ENCODE data around the gene SAMSN1. TPM values are rescaled to one million over a fixed set of nuclear protein-coding genes. Genes with fewer than 3 reads are reported as not detected.

SAMSN1 gene
- total and polyA plus RNA-seq, 5 donors from 2014 or later, result 44.8 to 112 (median 51.5) TPM

DNA sequence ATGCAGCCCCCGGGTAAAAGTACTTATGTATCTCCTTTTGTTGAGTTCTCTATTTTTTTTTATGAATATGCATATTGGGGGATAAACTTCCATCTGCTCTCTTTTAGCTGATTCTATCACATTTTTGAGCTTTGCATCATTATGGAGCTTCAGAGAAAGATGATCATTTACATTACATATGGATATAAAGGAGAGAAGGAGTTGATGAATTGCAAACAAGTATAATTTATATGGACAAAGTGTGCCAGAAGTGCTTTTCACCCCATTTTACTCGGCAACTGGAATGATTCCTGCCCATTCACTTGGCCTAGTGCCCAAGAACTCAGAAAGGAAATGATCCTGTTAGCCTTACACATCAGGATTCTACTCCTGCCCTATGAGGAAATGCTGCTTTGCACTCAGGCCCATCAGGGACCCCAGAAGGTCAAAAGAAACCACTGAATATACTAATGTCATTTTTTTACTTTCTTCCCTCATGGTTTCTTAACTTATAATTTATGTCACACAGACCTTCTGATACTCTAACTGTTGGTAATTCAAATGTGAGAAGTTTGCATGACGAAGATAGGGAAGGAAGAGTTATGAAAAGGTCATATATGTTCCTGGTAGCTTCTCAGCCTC is 65.6 kb downstream of the SAMSN1 start:
- Mint-ChIP-seq H3K4me3 (no peak overlapping the region), H3K4me1 (peaks cover 7 to 29% (median 21%) of the 10 kb centered on the region in 4 donors), H3K9me3 (peaks cover 0 to 2% (median 0%) of the 10 kb centered on the region in 7 donors), H3K27me3 (no peaks in the 10 kb centered on the region), H3K27ac (no peak overlapping the region), H3K36me3 (peaks cover 10% of the 10 kb centered on the region)
- ATAC-seq (ENCODE audit: low read depth in 2 of 2), result no peak
- DNase-seq, result no peak
- Histone ChIP-seq H3K36me3 (ENCODE audit: control insufficient read depth, insufficient read depth, low read length) (peaks cover 3% of the 10 kb centered on the region), H3K4me1 (ENCODE audit: control insufficient read depth, insufficient read depth, low read length, poor library complexity, severe bottlenecking) (peaks cover 11% of the 10 kb centered on the region), H3K4me3 (ENCODE audit: low read depth, low read length) (no peak overlapping the region), H3K27ac (ENCODE audit: insufficient read depth, low read length, poor library complexity, severe bottlenecking) (no peak overlapping the region), H3K9me3 (ENCODE audit: control insufficient read depth in 2 of 2, low read length in 2 of 2) (no peaks in the 10 kb centered on the region), H3K27me3 (ENCODE audit: control insufficient read depth, insufficient read depth, low read length) (no peaks in the 10 kb centered on the region)

DNA sequence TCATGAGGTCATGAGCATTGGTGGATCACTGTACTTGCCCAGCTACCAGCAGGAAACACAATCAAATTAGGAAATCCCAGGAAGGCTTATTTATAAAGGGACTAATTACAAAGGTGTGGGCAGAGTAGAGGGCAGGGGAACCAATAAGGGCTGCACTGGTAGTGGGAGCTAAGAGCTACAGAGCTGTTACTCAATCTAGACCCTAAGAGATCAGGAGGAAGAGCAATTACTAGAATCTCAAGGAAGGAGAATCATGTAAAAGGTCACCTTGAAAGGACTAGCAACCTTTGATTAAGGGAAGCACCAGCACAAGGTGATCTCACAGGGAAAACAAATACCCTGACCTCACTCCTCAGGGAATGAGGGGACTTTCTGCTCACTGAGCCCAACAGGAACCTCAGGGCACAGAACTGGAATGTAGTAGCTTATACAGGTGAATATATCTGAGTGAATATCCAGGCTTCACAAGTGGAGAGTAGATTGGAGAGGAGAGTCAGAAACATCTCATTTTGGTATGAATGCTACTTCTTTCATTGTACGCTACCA is 66.8 kb downstream of the SAMSN1 start:
- H3K9me3 Mint-ChIP-seq, result peaks cover 0 to 4% (median 0%) of the 10 kb centered on the region in 7 donors
- peak overlapping the region in 2 of 3 donors; percentile 22 to 43 for H3K27ac Mint-ChIP-seq
- Histone ChIP-seq H3K36me3 (ENCODE audit: control insufficient read depth, insufficient read depth, low read length) (peaks cover under 1% of the 10 kb centered on the region), H3K4me3 (ENCODE audit: low read depth, low read length) (no peak overlapping the region), H3K9me3 (ENCODE audit: control insufficient read depth in 2 of 2, low read length in 2 of 2) (no peaks in the 10 kb centered on the region), H3K27me3 (ENCODE audit: control insufficient read depth, insufficient read depth, low read length) (no peaks in the 10 kb centered on the region), H3K4me1 (ENCODE audit: control insufficient read depth, insufficient read depth, low read length, poor library complexity, severe bottlenecking) (peaks cover 11% of the 10 kb centered on the region), H3K27ac (ENCODE audit: insufficient read depth, low read length, poor library complexity, severe bottlenecking) (no peak overlapping the region)
- H3K27me3 Mint-ChIP-seq, result no peaks in the 10 kb centered on the region
- H3K4me3 Mint-ChIP-seq, result no peak overlapping the region
- DNase-seq (no peak), ATAC-seq (ENCODE audit: low read depth in 2 of 2) (no peak)
- peaks cover 4% of the 10 kb centered on the region for H3K36me3 Mint-ChIP-seq
- peaks cover 7 to 23% (median 18%) of the 10 kb centered on the region in 4 donors for H3K4me1 Mint-ChIP-seq

DNA sequence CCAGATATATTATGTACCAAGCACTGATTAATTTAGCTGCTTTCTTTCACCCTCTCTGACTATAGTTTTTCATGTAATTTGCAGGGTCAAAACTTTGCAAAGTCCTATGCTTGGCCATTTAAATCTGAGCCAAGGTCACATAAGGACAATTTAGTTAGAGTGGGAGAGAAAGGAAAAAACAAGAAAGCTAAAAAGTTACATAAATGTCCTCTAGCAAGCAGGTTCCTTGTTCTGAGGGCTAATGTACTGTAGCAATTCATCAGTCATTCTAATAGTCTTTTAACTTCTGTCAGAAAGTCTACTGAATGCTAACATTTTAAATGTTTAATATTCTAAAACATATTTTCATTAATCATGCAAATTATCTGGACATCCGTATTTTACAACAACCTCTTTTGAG is 68.3 kb downstream of the SAMSN1 start:
- Histone ChIP-seq H3K4me3 (ENCODE audit: low read depth, low read length) (no peak overlapping the region), H3K27ac (ENCODE audit: insufficient read depth, low read length, poor library complexity, severe bottlenecking) (no peak overlapping the region), H3K36me3 (ENCODE audit: control insufficient read depth, insufficient read depth, low read length) (no peaks in the 10 kb centered on the region), H3K4me1 (ENCODE audit: control insufficient read depth, insufficient read depth, low read length, poor library complexity, severe bottlenecking) (peaks cover 9% of the 10 kb centered on the region), H3K27me3 (ENCODE audit: control insufficient read depth, insufficient read depth, low read length) (no peaks in the 10 kb centered on the region), H3K9me3 (ENCODE audit: control insufficient read depth in 2 of 2, low read length in 2 of 2) (no peaks in the 10 kb centered on the region)
- H3K4me1 Mint-ChIP-seq, result peaks cover 7 to 18% (median 10%) of the 10 kb centered on the region in 4 donors
- no peak overlapping the region for H3K27ac Mint-ChIP-seq
- H3K9me3 Mint-ChIP-seq, result peaks cover 0 to 4% (median 0%) of the 10 kb centered on the region in 7 donors
- no peak for ATAC-seq (ENCODE audit: low read depth in 2 of 2)
- no peak overlapping the region for H3K4me3 Mint-ChIP-seq
- H3K36me3 Mint-ChIP-seq, result peaks cover 3% of the 10 kb centered on the region
- no peaks in the 10 kb centered on the region for H3K27me3 Mint-ChIP-seq
- no peak for DNase-seq

DNA sequence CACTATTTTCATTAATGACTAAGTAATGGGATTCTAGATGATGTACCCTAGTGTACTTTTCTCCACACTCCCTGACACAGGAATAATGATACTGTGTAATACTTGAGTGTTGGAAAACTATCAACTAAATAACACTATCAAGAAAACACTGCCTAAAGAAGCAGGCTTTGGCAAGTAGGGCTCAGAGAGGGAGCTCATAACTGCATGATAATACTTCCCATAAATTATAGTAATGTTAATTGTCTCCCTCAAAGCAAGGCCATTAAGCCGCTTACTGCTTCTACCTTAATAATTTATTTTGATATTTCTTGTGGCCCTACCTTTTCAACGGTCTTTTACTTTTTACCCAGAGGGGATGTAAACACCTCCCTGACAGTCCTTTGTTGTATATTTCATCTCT is 69.0 kb downstream of the SAMSN1 start:
- no peak for ATAC-seq (ENCODE audit: low read depth in 2 of 2)
- H3K9me3 Mint-ChIP-seq, result peaks cover 0 to 4% (median 0%) of the 10 kb centered on the region in 7 donors
- Histone ChIP-seq H3K27me3 (ENCODE audit: control insufficient read depth, insufficient read depth, low read length) (no peaks in the 10 kb centered on the region), H3K9me3 (ENCODE audit: control insufficient read depth in 2 of 2, low read length in 2 of 2) (no peaks in the 10 kb centered on the region), H3K4me1 (ENCODE audit: control insufficient read depth, insufficient read depth, low read length, poor library complexity, severe bottlenecking) (peaks cover 5% of the 10 kb centered on the region), H3K36me3 (ENCODE audit: control insufficient read depth, insufficient read depth, low read length) (no peaks in the 10 kb centered on the region), H3K27ac (ENCODE audit: insufficient read depth, low read length, poor library complexity, severe bottlenecking) (no peak overlapping the region), H3K4me3 (ENCODE audit: low read depth, low read length) (no peak overlapping the region)
- H3K27ac Mint-ChIP-seq, result no peak overlapping the region
- peak overlapping the region in 1 of 4 donors; percentile 23 for H3K4me3 Mint-ChIP-seq
- peaks cover 3% of the 10 kb centered on the region for H3K36me3 Mint-ChIP-seq
- no peak for DNase-seq
- peaks cover 4 to 14% (median 6%) of the 10 kb centered on the region in 4 donors for H3K4me1 Mint-ChIP-seq
- no peaks in the 10 kb centered on the region for H3K27me3 Mint-ChIP-seq

DNA sequence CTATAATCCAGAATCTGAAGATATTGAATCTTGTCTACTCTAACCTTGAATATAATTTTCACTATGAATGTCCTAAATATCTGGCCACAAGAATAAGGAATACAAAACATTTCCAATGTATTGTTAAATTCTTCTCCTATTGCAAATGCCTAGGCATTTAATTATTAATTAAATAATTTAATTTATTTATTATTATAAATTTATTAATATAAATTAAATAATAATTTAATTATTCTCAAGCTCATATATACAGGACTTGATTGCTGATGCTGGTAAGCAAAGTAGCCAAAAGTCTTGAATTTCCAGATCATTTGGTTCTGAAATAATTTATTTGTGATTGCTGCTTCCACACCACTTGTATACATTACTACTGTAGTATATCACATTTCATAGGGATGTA is 71.1 kb downstream of the SAMSN1 start:
- Mint-ChIP-seq H3K27ac (no peak overlapping the region), H3K4me3 (no peak overlapping the region)

DNA sequence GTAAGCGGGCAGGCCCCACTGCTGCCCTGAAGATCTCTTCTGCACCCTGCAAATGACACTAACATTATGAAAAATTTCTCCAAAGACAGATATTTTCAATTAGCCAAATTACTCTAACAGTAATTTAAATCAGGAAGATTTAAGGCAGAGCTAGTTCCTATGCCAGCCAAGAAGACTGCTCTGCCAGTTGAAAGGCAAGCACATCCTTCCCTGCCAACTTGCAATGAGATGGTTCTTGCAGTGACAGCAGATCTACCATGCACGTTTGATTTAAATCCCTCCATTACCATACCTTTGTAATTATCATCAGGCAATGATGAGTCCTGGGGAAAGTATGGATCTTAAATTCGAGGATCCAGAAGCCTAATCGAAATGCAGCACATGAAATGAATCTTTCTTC is 76.5 kb downstream of the SAMSN1 start:
- Mint-ChIP-seq H3K9me3 (peaks cover 0 to 4% (median 0%) of the 10 kb centered on the region in 7 donors), H3K27ac (no peak overlapping the region), H3K27me3 (no peaks in the 10 kb centered on the region), H3K36me3 (no peaks in the 10 kb centered on the region), H3K4me1 (no peaks in the 10 kb centered on the region), H3K4me3 (no peak overlapping the region)
- Histone ChIP-seq H3K9me3 (ENCODE audit: control insufficient read depth in 2 of 2, low read length in 2 of 2) (no peaks in the 10 kb centered on the region), H3K27me3 (ENCODE audit: control insufficient read depth, insufficient read depth, low read length) (no peaks in the 10 kb centered on the region), H3K27ac (ENCODE audit: insufficient read depth, low read length, poor library complexity, severe bottlenecking) (no peak overlapping the region), H3K4me1 (ENCODE audit: control insufficient read depth, insufficient read depth, low read length, poor library complexity, severe bottlenecking) (no peaks in the 10 kb centered on the region), H3K36me3 (ENCODE audit: control insufficient read depth, insufficient read depth, low read length) (no peaks in the 10 kb centered on the region), H3K4me3 (ENCODE audit: low read depth, low read length) (no peak overlapping the region)
- DNase-seq, result no peak
- ATAC-seq (ENCODE audit: low read depth in 2 of 2), result no peak

More for the DNA sequence above, 71.1 kb downstream of the SAMSN1 start:
- Histone ChIP-seq H3K9me3 (ENCODE audit: control insufficient read depth in 2 of 2, low read length in 2 of 2) (no peaks in the 10 kb centered on the region), H3K27ac (ENCODE audit: insufficient read depth, low read length, poor library complexity, severe bottlenecking) (no peak overlapping the region), H3K36me3 (ENCODE audit: control insufficient read depth, insufficient read depth, low read length) (no peaks in the 10 kb centered on the region), H3K27me3 (ENCODE audit: control insufficient read depth, insufficient read depth, low read length) (no peaks in the 10 kb centered on the region), H3K4me3 (ENCODE audit: low read depth, low read length) (no peak overlapping the region), H3K4me1 (ENCODE audit: control insufficient read depth, insufficient read depth, low read length, poor library complexity, severe bottlenecking) (no peaks in the 10 kb centered on the region)
- H3K4me1 Mint-ChIP-seq, result peaks cover 0 to 8% (median 0%) of the 10 kb centered on the region in 4 donors
- no peaks in the 10 kb centered on the region for H3K27me3 Mint-ChIP-seq
- H3K36me3 Mint-ChIP-seq, result no peaks in the 10 kb centered on the region
- ATAC-seq (ENCODE audit: low read depth in 2 of 2) (no peak), DNase-seq (no peak)
- peaks cover 0 to 4% (median 0%) of the 10 kb centered on the region in 7 donors for H3K9me3 Mint-ChIP-seq

DNA sequence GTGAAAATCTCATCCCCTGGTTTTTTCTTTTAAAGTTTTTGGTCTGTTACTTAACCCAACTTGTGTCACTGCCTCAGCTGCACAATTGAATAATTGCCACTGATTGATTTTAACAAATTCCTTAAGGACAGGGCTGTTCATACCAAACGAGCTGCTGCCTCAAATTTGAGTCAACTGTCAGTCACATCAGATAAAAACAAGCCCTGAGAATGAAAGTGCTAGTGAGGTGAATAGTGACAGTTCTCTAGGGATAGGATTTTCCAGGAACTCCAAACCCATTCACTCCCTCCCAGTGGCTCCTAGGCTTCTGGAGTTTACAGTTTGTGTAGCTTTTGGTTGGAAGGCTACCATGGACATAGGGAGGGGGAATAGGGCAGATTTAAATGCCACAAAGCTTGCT is 79.4 kb downstream of the SAMSN1 start:
- Histone ChIP-seq H3K36me3 (ENCODE audit: control insufficient read depth, insufficient read depth, low read length) (no peaks in the 10 kb centered on the region), H3K9me3 (ENCODE audit: control insufficient read depth in 2 of 2, low read length in 2 of 2) (no peaks in the 10 kb centered on the region), H3K27me3 (ENCODE audit: control insufficient read depth, insufficient read depth, low read length) (no peaks in the 10 kb centered on the region), H3K4me3 (ENCODE audit: low read depth, low read length) (no peak overlapping the region), H3K4me1 (ENCODE audit: control insufficient read depth, insufficient read depth, low read length, poor library complexity, severe bottlenecking) (no peaks in the 10 kb centered on the region), H3K27ac (ENCODE audit: insufficient read depth, low read length, poor library complexity, severe bottlenecking) (no peak overlapping the region)
- Mint-ChIP-seq H3K9me3 (peaks cover 0 to 5% (median 0%) of the 10 kb centered on the region in 7 donors), H3K27ac (no peak overlapping the region), H3K4me1 (no peaks in the 10 kb centered on the region), H3K27me3 (no peaks in the 10 kb centered on the region), H3K36me3 (no peaks in the 10 kb centered on the region), H3K4me3 (no peak overlapping the region)
- no peak for DNase-seq
- no peak for ATAC-seq (ENCODE audit: low read depth in 2 of 2)

DNA sequence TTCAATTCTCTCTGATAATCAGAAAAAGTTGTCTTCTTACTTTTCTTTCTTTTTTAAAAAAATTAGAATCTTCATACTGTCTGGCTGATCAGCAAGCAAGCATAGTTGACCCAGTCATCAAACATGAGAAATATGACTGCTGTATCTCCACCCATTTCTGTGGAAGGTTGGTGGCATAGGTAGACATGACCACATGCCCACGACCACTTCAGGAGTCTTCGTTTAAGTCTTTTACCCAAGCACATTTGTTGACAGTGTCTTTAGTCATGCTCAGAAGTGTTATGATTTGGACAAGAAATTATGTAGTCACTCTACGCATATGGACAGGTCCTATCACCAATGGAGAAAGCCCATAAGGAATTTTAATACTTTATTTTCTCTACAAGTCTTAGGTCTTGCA is 88.4 kb downstream of the SAMSN1 start:
- peaks cover 2 to 15% (median 10%) of the 10 kb centered on the region in 4 donors for H3K4me1 Mint-ChIP-seq

More for the DNA sequence above, 88.4 kb downstream of the SAMSN1 start:
- no peaks in the 10 kb centered on the region for H3K9me3 ChIP-seq (ENCODE audit: control insufficient read depth in 2 of 2, low read length in 2 of 2)
- Mint-ChIP-seq H3K36me3 (no peaks in the 10 kb centered on the region), H3K9me3 (peaks cover 0 to 2% (median 0%) of the 10 kb centered on the region in 7 donors), H3K27ac (no peak overlapping the region), H3K27me3 (no peaks in the 10 kb centered on the region), H3K4me3 (no peak overlapping the region)
- no peak overlapping the region for H3K27ac ChIP-seq (ENCODE audit: insufficient read depth, low read length, poor library complexity, severe bottlenecking)
- ATAC-seq (ENCODE audit: low read depth in 2 of 2) (no peak), DNase-seq (no peak)
- H3K4me1 ChIP-seq (ENCODE audit: control insufficient read depth, insufficient read depth, low read length, poor library complexity, severe bottlenecking), result no peaks in the 10 kb centered on the region
- no peaks in the 10 kb centered on the region for H3K36me3 ChIP-seq (ENCODE audit: control insufficient read depth, insufficient read depth, low read length)
- no peaks in the 10 kb centered on the region for H3K27me3 ChIP-seq (ENCODE audit: control insufficient read depth, insufficient read depth, low read length)
- no peak overlapping the region for H3K4me3 ChIP-seq (ENCODE audit: low read depth, low read length)

Measured in CD4-positive, CD25-positive, alpha-beta regulatory T cell (primary cell).